Stimulated activated CD4-positive, alpha-beta T cell treated with anti-CD3 and anti-CD28 coated beads, Interleukin-12 subunit alpha, Interleukin-12 subunit beta, amount 100 ng/mL, for 4 hours (primary cell): Measurements from ENCODE around the gene RELT.

ENCODE experiments used
- DNase-seq: peaks from one replicate; pipeline ENCODE4 v3.0.0-alpha.2; 2020

Gene RELT

GRCh38 chr11:73392108-73393010 is 16.2 kb downstream of the RELT start:
- DNase-seq = no peak

- DNase-seq = no peak
Observed at GRCh38 chr11:73393011-73393380, 16.8 kb downstream of the RELT start.

- DNase-seq = peak; percentile 53
Observed at GRCh38 chr11:73393479-73394415, 17.5 kb downstream of the RELT start.

GRCh38 chr11:73394416-73395296 is 18.5 kb downstream of the RELT start:
- no peak for DNase-seq

GRCh38 chr11:73395297-73396208 is 19.4 kb downstream of the RELT start:
- no peak for DNase-seq

GRCh38 chr11:73396251-73396930 is 20.2 kb downstream of the RELT start:
- no peak for DNase-seq

GRCh38 chr11:73396985-73397384 is 20.8 kb downstream of the RELT start:
- no peak for DNase-seq

GRCh38 chr11:73397468-73398131 is 21.4 kb downstream of the RELT start:
- DNase-seq = no peak

- no peak for DNase-seq
Observed at GRCh38 chr11:73398132-73398526, 21.9 kb downstream of the RELT start.

GRCh38 chr11:73398721-73399120 is 22.5 kb downstream of the RELT start:
- DNase-seq = no peak

GRCh38 chr11:73399159-73399590 is 23.0 kb downstream of the RELT start:
- no peak for DNase-seq

- DNase-seq = no peak
Observed at GRCh38 chr11:73399636-73400035, 23.4 kb downstream of the RELT start.

- DNase-seq = no peak
Observed at GRCh38 chr11:73400293-73400692, 24.1 kb downstream of the RELT start.

GRCh38 chr11:73401217-73401923 is 25.2 kb downstream of the RELT start:
- no peak for DNase-seq

- no peak for DNase-seq
Observed at GRCh38 chr11:73401924-73402833, 26.0 kb downstream of the RELT start.

GRCh38 chr11:73402834-73403185 is 26.6 kb downstream of the RELT start:
- no peak for DNase-seq

GRCh38 chr11:73403541-73403940 is 27.3 kb downstream of the RELT start:
- no peak for DNase-seq

- no peak for DNase-seq
Observed at GRCh38 chr11:73404048-73404447, 27.8 kb downstream of the RELT start.
